ENCODE data around the gene RFC3.

The RFC3 gene

GRCh38 chr13:33815011-33815550 lies 2.9 kb upstream of the RFC3 start:
- DNase-seq: no peak

DNA sequence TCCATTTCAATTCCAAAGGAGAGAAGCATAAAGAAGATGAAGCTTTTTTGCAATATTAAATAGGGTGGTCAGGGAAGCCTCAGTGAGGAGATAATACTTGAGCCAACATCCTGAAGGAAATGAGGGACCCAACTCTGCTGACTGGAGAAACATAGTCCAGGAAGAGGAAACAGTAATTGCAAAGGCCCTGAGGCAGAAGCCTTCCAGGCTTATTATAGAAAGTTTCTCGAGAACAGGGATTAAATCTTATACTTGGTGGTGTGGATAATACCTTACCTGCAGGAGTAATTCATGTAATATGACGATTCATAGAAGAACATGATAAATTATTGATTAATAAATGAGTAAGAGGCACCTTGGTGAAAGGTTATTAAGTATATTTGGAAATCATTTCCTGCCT lies 1.0 kb upstream of the RFC3 start:
- DNase-seq: no peak

- no peak for DNase-seq
These were observed 442 bp upstream of the RFC3 start for GRCh38 chr13:33817513-33817900.

DNA sequence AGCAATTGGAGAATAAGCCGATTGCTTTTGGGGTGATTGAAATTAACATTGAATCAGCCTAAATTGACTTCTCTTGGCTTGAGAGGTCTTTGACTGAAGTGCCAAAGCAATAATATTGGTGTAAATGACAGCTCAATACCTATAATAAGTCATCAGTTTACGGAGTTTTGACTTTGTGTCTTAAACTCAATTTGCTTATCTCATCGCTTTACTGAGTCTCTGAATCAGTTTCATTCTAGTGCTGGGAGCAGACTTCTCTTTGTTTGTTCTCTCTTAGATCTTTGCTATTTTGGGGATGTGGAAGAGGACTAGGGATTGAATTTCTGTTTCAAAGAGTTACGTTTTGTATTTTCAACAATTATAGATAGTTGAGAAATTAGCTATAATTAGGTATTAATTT lies 7.1 kb downstream of the RFC3 start:
- no peak for DNase-seq

DNA sequence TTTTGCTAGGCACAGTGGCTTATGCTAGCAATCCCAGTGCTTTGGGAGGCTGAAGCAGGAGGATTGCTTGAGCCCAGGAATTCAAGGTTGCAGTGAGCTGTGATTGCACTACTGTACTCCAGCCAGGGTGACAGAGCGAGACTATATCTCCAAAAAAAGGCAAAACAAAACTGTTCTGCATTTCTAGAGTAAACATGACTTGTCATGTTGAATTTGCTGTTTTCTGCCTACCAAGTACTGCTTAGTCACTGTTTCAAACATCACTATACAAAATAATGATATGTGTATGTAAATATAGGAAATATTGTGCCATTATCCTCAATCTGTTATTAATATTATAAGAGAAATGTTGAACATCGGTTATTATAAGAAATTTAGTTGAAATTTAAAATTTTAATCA lies 9.2 kb downstream of the RFC3 start:
- no peak for DNase-seq

- no peak for DNase-seq
These were observed 10.6 kb downstream of the RFC3 start for GRCh38 chr13:33828431-33829129.

DNA sequence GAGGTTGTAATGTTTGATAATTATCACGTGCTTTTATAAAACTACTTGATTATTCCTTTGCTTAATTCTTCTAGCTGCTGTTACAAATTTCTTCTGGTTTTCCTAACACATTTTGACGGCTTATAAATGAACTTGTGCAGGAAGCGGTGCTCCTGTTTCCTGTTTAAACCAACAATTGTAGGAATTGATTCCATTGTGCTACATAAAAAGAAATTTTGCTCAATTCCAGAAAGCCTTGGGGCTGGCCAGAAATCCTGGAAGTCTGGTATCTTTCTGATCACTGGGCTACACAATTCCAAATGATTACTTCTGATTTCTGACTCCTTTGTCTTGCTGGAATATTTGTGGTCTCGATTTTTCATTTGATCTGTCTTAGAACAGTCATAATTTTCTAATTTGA lies 14.9 kb downstream of the RFC3 start:
- no peak for DNase-seq

DNA sequence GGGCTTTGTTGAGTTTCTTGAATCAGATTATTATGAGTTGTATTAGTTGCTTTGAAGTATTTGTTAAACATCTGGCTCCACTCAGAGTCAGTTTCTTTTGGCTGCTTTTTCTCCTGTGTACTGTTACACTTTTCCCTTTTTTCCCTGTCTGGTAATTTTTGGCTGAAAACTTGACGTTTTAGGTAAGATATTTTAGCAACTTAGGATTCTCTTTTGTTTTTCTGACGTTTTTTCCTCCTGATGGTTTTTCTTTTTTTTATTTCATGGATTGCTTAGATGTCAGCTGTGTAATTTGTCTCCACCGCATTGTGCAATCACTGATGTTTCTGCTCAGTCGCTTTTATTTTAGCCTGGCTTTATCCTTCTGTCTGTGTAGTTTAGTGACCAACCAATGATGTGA lies 20.7 kb downstream of the RFC3 start:
- no peak for DNase-seq

DNA sequence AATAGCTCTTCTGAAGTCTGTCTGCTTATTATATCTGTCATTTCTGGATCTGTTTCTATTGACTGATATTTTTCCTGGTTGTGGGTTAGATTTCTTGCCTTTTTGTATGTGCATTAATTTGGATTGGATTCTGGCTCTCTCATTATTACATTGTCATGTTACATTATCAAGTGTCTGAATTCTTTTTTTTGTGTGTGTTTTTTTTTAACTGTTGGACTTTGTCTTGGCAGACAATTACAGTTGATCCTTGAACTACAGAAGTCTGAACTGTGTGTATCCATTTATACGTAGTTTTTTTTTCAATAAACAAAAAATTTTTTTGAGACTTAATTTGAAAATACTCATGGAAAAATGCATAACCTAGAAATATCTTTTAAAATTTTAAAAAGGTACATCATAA lies 22.5 kb downstream of the RFC3 start:
- no peak for DNase-seq

DNA sequence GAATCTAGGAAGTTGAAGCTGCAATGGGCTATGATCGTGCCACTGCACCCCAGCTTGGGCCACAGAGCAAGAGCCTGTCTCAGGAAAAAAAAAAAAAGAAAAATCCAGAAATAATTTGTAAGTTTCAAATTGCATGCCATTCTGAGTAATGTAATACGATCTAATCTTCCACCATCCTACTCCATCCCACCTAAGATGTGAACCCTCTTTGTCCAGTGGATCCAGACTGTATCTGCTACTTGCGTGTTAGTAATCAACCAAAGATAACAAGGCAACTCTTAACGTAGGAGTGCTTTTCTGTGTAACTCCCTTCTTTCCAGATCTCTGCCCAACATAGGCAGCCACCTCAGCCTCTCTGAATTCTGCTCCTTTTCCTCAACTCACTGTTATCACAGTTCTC lies 24.3 kb downstream of the RFC3 start:
- DNase-seq: no peak

GRCh38 chr13:33842986-33843385 lies 25.0 kb downstream of the RFC3 start:
- no peak for DNase-seq

DNA sequence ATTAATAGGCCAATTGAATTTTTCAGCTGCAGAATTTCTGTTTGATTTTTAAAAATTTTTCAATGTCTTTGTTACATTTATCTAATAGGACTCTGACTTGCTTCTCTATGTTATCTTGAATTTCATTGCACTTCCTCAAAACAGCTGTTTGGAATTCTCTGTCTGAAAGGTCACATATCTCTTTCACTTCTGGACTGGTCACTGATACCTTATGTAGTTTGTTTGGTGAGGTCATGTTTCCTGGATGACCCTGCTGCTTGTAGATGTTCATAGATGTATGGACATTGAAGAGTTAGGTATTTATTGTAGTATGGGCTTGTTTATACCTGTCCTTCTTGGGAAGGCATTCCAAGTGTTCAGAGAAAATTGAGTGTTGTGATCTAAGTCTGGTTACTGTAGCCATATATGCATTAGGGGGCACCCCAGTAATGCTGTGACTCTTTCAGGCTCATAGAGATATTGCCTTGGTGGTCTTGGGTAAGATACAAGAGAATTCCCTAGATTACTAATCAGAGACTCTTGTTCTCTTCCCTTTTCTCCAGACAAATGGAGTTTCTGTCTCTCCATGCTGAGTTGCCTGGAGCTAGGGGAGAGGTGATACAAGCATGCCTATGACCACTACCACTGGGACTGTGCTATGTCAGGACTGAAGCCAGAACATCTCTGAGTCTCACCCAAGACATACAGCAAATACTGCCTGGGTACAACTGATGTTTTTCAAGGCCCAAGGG lies 27.8 kb downstream of the RFC3 start:
- DNase-seq: no peak

DNA sequence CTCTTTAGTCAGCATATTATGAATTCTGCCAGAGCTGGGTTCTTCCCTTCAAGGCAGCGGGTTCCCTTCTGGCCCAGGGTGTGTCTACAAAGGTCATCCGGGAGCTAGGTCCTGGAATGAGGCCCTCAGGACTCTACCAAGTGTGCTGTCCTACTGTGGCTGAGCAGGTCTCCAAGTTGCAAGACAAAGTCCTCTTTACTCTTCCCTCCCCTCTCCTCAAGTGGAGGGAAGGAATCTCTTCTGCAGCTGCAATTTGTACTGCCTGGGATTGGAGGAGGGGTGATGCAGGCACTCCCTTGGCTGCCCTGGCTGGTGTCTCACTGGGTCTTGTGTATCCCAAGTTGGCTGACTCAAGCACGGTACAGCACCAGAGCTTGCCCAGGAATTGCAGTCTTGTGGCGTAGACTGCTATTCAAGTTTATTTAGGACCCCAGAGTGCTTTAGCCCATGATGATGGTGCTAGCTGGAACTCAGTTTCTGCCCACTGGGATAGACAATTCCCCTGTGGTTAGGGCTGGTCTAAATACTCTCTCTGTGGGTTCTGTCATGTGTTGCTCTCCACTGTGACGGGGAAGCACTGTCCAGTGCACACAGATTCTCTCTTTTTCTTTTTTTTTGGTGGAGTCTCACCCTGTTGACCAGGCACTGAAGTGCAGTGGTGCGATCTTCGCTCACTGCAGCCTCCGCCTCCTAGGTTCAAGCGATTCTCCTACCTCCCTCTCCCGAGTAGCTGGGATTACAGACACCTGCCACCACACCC lies 28.5 kb downstream of the RFC3 start:
- DNase-seq: no peak

- no peak for DNase-seq
These were observed 31.3 kb downstream of the RFC3 start for GRCh38 chr13:33849211-33849610.

GRCh38 chr13:33855371-33855895 lies 37.5 kb downstream of the RFC3 start:
- no peak for DNase-seq

DNA sequence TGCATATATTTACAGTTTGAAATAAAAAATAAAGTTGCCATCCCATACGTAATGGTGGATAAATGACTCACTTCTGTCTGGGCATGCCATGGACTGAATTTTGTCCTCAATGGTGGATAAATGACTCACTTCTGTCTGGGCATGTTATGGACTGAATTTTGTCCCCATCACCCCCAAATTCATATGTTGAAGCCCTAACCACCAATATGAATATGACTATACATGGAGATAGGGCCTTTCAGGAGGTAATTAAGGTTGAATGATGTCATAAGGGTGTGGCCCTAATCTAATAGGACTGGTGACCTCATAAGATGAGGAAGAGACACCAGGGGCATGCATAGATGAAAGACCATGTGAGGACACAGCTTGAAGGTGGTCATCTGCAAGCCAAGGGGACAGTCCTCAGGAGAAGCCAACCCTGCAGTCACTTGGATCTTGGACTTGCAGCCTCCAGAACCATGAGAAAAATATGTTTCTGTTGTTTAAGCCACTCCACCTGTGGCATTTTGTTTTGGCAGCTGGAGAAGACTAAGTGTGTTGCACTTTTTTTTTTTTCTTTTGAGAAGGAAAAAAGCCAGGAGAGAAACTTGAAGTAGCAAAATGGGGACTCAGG lies 41.8 kb downstream of the RFC3 start:
- no peak for DNase-seq

- no peak for DNase-seq
These were observed 42.6 kb downstream of the RFC3 start for GRCh38 chr13:33860526-33860925.

DNA sequence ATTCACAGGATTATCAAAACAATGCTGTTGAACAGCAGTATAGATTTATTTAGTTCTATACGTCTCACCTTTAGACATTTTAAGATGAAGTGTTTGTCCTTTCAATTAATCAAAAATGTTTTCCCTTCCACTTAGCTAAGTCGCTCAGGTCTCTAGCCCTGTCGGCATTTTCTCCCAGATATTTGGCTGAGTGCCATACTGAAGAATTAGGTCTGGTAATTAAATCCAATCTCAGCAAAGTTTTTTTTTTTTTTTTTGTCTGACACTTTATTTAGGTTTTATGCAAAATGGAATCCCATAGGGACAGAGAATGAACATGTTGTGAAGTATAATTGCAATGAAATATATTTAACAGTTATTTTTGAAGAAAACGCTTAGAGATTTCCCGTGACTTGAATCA lies 44.1 kb downstream of the RFC3 start:
- no peak for DNase-seq

DNA sequence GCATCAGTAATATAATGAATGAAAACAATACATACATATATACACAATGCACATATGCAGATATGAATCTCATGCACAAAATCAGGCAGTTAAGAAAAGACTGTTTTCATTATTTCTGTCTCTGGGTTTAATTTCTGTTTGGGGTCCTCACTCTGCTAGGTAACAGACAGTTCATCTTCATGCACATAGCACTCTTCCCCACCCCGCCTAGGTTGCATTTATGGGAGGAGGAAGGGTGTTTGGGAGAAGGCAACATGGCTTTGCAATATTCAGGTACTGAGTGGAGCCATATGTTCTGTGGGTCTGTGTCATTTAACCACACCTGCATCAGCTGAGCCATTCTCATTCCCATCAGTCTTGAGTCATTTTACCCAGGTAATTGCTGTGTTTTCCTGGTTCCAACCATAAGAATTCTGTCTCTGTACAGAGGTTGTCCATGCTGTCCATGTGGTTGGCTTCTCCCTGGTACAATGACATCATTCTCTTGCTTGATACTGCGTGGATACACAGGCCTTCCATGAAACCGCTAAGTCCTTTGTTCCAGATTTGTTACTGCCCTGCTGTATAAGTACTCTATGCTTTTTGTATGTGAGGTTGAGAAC lies 45.3 kb downstream of the RFC3 start:
- no peak for DNase-seq

- DNase-seq: no peak
These were observed 48.0 kb downstream of the RFC3 start for GRCh38 chr13:33865945-33866344.

- DNase-seq: no peak
These were observed 49.5 kb downstream of the RFC3 start for GRCh38 chr13:33867472-33867871.

GRCh38 chr13:33868343-33868994 lies 50.5 kb downstream of the RFC3 start:
- no peak for DNase-seq

All from NCI-H774 (cell line).